COR-L47 (cell line): Measurements from ENCODE around the gene NRP1.

Source experiments
- DNase-seq: peaks from one replicate; lab custom pipeline; 2025; lab: John Stamatoyannopoulos, UW

Gene NRP1

DNA sequence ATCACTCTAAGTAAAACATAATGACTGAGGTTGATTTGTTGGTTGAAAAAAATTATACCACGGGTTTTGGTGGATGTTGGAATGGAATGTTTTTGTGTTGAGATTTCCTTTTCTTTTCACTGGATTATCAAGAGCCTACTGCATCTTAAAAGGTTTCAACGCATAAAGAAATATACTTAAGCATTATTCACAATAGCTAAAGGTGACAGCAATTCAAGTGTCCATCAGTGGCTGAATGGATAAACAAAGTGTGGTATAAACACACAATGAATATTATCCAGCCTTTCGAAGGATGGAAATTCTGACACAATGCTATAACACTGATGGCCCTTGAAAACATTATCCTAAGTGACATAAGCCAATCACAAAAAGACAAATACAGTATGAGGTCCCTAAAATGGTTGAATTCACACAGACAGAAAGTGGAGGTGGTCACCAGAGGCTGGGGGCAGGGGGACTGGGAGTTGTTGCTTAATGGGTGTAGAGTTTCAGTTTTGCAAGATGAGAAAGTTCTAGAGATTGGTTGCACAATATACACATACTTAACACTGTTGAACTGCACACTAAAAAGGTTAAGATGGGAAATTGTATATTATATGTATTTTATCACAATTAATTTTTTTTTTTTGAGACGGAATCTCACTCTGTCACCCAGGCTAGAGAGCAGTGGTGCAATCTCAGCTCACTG is 122.3 kb downstream of the NRP1 start:
- DNase-seq = no peak

DNA sequence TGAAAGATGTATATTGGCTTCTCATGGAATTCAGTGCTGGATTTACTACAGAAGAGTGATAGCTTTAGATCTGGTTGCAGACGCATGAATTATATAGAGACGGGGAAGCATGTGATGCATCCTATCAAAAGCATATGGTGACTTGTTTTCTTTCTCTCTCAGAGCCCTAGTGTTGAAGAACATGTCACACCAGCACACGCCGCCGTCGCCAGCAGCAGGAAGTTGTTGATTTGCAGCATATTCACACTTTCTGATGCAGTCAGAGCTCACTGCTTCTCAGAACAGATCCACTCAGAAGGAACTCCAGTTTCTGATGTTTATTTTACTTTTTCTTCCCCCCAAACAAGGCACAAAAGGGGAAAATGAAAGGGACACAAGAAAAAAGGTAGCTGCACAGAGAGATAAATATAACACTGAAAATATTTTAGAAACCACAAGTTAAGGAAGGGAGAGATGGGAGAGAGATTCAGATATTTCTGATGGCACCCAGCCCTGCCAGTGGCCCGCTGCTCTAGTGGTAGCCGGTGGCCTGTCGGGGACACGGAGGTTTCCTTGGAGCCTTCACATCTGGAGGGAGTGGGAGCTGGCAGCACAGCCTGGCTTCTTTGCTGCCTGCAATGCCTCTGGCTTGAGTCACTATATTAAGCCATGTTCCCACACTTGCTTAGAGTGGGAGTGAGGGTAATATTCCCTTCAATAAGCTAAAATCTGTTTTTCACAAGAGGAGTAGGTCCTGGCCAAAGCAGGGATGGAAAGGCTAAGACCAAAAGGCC is 123.2 kb downstream of the NRP1 start:
- no peak for DNase-seq

DNA sequence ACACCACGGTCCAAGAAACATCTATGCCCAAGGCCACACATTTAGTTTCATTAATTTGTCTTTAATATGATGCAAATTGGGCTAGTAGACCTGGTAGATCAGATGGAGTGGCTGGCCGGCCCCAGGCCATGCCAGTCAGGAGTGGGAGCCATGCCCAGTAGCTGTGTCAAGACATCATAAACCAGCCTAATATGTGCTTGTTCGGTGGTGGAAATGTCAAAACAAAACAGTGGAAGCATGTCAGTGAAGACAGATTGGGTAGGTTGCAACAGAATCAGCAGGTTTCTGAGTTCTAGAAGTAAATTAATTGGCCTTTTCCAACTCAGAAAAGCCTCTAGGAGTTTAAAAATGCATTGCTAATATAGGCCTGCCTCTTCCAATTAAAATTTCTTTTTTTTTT is 124.7 kb downstream of the NRP1 start:
- no peak for DNase-seq

DNA sequence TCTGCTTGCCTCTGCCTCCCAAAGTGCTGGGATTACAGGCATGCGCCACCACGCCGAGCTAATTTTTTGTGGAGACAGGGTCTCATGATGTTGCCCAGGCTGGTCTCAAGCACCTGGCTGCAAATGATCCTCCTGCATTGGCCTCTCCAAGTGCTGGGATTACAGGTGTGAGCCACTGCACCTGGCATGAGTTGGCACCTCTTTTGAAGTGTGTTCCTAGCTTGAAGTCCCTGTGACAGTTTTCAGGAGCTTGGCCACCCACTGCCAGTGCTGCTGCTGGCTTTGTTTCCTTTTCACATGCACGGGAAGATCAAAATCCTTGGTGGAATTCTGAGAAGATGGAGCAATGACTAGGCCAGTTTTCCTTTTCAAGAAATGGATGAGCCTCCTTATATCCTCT is 126.3 kb downstream of the NRP1 start:
- DNase-seq = no peak

DNA sequence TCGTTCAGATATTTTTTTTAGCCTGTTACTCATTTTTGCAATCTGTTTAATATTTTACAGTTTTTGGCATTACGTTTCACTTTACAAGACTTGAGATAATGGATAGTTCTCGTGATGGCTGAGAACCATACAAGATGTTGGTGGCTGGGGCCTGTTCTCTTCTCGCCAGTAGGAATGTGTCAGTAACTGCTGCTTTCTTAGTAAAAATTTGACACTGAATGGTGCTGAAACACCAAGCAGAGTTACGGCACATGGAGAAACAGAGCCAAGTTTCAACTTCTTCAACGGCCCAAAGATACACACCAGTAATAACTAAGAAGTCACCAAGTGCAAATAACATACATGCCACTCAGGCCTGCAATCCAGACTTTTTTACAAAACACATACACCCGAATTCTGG is 130.4 kb downstream of the NRP1 start:
- no peak for DNase-seq

DNA sequence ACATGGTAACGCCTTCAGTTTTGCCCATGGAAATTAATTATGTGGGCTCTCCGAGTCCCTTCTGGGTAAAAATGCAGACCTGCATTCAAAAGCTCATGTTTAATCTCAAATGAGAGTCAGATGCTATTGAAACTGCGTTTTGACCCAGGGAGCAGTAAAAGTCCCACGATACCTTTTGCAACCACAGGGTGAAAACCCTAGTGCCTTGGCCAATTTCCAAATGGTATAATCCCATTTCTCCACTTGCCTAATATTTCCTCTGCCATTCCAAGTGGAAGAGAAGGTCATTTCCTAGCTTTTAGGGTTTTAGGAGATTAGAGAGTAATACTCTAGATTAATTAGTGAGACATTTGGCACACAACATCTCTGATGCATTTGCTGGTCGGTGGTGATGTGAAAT is 132.5 kb downstream of the NRP1 start:
- no peak for DNase-seq

DNA sequence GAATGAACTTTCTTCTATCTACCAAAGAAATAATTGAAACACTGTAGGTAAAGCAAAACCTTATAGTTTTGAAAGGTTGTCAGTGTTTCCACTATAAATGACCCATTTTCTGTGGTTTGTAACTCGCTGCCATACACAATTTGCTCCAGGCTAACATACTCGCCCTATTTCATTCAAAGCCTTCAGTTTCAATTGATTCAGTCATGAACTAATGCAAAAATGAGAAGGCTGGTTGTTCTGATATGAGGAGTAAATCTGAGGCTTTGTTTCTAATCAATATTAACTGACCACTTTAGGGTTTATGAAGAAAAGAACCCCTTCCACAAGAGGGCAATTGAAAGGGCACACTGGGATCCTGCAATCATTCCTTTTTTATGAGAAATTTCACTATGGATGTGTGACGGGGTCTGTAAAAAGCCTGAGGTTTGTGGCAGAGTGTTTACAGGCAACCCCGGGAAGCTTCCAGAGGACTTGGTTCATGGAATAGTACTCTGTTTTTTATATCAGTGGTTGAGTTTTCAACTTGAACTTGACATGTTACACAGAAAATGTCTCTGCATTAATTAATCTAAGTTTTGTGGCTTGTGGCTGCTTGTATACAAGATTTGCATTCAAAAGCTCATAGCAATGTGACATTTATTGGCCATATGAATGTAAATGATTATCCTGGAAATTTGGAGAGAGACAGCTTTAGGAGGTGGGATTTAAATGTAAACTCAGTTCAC is 133.2 kb downstream of the NRP1 start:
- DNase-seq = no peak

DNA sequence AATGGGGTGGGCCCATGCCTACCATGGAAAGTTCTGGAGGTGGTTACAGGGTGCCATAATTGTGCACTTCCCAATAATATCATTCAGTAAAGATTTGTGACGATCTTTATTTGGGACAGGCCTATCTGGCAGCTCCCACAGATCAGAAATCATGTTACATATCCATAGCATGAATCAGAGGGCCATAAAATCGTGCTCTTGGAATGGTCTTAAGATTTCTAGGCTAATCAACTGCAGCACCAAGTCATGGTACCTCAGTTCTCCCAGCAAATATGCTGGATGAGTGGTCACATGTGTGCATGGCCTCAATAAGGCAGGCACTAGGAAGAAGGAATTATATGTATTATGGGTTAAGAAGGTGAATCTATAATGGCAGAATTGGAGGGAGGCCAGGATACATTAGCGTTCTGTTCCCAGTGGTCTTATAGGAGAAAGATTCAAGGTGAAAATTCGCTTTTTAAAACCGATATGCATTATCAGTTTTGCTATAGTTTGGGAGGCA is 134.7 kb downstream of the NRP1 start:
- no peak for DNase-seq

DNA sequence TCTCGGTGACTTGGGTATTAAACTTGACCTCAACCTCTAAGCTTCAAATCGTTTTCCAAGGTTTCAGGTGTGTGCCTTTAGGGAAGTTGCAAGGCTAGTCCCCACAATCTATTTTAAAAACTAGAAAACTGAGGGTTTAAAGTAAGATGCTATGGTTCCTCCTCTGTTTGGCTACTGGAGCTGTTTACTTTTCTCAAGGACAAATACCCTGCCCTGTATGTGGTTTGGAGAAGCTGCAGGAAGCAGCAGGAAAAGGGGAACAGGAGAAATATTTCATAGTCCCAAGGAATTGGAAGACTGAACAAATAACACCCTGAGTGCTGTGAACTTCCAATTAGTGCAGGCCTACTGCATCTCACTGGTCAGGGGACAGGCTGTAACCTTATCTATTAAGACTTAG is 135.9 kb downstream of the NRP1 start:
- DNase-seq = no peak

DNA sequence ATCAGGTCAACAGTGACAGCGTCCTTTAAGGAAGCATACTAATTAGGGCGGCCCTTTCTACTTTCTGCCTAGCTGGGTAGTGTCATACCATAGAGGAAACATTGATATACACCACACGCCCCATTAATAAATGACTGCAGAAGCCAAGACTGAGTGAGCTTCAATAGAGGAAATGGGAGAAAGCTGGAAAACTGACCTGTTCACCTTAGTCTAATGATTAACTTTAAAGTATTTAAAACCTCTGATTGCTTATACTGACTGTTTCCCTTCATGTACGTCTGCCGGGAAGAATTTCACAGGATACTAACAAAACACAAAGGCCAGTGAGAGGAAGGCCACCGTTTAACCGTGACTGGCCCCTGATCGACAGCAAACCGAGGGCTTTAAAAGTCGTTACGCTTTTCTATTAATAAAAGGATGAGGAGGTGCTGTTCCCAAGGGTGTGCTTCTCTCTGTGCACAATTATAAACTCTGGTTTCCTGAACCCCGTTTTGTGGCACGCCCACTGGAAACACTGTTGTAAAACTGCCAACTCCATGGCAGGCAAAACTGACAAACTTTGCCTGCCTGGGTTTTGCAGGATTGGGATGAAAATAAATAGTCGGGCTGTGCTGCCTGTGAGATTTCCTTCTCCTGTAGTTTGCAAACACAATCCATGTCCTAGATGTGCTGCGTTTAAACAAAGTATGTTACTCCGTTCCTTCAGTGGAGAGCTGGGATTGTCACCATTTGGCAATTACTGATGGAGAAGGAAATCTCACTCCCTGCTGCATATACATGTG is 137.6 kb downstream of the NRP1 start:
- no peak for DNase-seq

DNA sequence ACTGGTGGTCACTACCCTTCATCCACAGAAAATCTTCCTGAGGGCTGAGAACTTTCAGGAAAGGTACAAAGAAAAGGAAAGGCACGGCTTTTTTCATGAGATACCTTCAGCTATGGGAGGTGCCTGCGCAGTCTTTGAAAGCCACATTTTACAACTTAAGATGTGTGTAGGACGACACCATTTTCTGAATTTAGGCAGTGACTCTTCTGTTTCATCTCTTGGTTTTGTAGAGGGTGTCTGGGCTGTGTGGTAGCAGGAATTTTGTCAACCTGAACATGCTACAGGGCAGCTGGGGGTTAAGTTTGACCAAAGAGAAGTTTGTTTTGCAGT is 138.1 kb downstream of the NRP1 start:
- no peak for DNase-seq

DNA sequence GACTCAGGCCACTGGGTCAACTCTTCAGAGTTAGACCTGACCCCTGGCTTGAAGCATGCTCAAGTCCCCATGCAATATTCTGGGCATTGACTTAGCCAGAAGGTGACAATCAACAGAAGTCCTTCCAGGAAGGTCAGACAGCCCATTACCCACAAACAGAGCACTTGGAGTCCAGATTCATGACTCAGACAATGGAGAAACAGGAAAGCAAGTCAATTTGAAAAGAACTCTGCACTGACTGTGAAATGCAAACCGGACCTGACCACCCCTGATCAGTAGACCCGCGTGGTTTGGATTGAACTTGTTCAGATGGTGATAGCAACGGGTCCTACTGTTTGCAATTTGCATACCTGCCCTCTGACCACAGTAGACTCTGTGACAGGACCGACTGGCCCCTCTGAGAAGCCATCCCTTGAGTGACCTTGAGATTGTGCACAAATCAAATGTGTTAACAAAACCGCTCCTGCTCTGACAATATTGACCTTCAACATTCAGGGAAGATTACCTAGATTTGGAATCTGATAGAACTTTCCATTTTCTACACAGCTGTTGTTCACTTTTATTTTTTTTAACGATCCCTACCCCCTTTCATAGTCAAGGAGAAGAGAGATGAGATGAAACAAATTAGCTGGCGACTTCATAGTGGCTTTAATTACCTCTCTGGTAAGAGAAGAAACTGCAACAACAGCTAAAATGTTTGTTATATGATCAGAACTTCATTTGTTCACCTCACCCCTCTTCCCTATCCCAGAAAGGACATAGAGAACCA is 138.7 kb downstream of the NRP1 start:
- DNase-seq = no peak

DNA sequence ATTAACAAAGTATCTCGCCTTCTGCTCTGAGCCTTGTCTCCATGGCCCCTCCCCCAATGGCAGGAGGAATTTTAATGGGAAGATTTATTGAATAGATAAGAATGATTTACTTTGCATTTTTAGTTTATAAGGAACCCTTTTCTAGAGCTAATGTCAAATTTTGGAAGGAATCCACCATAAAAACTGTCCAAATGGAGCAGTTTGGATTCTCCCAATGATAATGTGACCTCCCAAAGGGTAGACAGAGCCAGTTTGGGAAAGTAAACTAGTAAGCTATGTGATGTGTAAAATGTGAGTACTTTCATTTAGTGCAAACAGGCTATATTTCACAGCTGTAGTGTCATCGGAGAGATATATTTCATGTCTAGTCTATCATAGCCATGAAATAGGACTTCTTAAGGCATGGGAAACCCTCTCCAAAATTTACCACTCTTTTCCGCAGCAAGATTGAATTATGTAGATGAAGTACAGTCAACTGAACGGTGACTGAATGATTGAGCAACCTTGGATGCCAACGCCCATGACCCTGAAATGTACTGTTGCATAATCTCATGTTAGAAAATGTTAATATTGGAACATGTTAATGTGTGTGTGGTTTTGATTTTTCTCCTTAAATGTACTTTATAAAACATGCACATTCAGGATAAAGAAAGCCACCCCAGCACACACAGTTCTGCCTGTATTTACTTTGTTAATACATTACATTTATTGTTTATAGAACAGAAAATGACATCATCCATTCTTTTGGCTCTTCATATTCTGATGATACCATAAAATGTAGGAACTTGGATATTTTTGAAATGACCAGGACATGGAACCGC is 140.6 kb downstream of the NRP1 start:
- no peak for DNase-seq

DNA sequence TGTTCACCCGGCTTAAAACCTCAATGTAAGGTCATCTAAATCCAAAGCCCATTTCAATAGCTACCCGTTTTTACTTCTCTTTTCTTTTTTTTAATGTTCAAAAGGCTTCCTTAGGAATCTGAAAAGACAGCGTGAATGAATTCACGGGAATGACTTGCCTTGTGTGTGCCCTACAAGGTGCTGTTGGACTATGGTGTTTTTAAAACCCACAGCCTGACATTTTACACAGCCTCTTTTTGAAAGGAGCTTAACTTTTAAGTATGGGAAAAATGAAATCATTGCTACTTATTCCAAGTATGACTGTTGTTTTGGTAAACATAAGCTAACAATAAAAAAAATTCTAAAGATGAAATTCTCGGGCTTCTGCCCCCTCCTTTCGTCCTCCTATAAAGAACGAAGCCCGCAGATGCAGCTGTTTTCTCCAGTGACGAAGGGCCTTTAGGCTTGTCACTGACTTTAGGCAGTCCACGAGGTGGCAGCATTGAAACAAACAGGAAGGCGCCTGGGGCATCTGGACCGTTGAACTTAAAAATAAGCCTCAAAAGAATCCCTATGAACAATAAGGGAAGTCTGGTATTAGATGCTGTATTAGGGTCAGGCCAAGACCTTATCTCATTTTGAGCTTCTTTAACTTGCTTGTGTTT is 141.3 kb downstream of the NRP1 start:
- DNase-seq = peak; percentile 37

DNA sequence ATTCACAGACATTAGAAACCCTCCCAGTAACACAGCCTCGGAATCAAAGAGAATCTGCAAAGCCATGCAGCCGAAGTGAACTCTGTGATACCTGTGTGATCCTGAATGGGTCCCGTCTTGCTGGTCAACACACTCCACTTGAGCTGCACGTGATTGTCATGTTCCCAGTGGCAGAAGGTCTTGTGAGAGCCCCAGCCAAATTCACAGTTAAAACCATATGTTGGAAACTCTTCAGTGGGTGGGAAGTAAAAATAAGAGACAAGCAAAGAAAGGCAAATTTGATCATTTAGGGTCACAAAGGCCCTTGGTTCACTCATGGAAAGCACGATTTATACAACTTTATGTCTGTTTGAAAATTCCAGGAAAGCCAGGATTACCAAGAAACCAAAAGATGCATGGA is 142.3 kb downstream of the NRP1 start:
- no peak for DNase-seq

DNA sequence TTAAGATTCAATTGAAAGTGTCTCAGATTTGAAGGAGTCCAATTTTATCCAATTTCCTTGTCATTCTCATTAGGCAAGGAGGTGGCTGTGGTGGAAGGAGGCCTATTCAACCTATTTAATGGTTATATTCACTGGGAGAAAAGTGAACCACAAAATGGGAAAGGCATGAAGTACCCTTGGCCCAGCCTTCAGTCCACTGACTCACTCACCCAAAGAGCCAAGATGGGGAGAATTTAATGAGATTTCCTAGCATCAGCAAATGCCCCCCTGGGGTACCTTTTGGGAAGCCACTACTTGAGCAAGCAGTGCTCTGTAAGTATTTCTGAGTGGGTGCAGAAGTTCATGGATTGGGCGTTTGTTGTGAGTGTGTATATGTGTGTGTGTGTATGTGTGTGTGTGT is 144.1 kb downstream of the NRP1 start:
- no peak for DNase-seq

DNA sequence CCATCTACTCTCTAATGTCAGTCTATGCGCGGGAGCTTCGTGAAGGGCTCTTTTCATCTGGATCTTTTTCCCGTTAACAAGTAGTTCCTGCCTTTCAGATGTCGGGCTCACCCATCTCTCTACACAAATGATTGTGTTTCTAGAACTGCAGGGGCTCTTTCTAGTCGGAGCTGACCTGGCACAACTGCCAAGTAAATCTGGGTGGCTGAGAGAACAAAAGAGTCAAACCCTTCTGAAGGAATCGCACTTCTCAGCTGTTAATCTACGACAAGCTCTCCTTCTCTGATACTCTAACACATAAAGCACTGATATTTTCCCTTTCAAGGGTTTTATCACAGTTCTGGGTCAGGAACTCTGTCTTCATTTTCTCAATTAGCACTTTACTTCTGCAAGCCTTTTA is 144.7 kb downstream of the NRP1 start:
- no peak for DNase-seq

DNA sequence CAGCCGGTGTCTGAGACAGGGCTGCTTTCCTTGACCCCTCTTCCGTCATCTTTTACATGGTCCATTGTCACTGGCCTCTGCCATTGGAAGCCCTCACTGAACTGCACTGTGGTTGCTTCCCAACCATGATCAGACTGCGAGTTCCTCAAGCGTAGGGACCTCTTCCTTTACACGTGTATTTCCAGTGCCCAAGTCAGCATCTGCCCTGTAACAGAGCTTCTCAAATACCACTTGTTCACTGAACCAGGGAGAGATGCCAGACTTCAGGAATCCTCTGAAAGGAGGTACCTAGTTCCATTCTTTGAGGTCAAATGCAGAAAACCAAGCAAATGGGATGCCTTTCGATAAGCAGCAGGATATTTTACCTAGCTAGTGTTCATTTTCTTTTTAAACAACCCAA is 145.1 kb downstream of the NRP1 start:
- DNase-seq = no peak

DNA sequence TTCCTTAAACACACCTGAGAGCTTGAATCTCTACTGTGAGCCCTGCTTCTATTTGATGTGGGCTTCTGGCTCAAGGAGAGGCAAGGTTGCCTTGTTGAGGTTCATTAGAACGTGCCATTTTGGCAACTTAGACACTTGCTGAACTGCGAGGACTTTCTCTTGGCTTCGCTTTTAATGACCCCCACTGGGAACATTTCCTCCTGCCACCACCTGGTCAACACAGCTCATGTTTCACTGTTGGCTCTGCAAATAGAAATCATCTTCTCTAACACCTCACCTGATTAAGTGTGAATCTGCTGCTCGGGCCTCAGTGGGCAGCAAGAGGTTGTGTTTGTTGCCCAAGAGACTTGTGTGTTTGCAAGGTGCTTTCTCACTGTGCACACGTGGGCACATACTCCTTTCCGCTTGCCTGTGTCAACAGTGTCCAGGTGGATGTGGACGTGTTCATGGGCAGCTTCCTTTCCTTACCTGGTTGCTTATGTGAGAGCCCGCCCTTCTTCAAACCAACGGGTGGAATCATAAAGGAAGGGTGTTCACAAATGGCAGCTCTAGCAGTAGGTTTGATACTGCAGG is 147.0 kb downstream of the NRP1 start:
- peak; percentile 5 for DNase-seq

DNA sequence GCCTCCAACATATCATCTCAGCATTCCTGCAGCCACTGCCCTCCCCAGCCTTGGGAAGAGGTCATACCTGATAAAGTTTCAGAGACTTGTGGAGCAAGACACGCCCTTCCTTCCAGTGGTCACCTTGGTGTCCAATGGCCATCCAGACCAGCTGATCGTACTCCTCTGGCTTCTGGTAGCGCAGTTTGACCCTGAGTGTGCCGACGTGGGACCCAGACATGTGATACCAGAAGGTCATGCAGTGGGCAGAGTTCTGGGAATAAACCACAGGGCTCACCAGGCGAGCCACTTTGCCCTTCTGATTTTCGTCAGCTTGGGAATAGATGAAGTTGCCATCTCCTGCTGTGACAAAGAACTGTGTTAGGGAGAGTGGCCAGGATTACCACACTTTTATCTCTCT is 148.3 kb downstream of the NRP1 start:
- no peak for DNase-seq
